KOPT-K1 (cell line): Measurements from ENCODE around the gene CHCHD6.

Source experiments
- H3K27ac ChIP-seq: fragments of 200-600 bp; sonication (generic); 2 replicates; pipeline ENCODE4 v1.5.1; 2016; ENCODE audit warnings: antibody characterized with exemption, mild to moderate bottlenecking, low read depth, low read length; ENCODE audit not compliant: poor library complexity, severe bottlenecking
- H3K36me3 ChIP-seq: fragments of 200-600 bp; sonication (generic); 2 replicates; pipeline ENCODE4 v1.5.1; 2017; ENCODE audit warnings: antibody characterized with exemption, mild to moderate bottlenecking, low read length, moderate library complexity; ENCODE audit not compliant: insufficient read depth
- H3K9me3 ChIP-seq: fragments of 200-600 bp; sonication (generic); 2 replicates; pipeline ENCODE4 v1.5.1; 2017; ENCODE audit warnings: antibody characterized with exemption, low read length, mild to moderate bottlenecking; ENCODE audit not compliant: insufficient read depth, poor library complexity, severe bottlenecking

CHCHD6 gene

DNA sequence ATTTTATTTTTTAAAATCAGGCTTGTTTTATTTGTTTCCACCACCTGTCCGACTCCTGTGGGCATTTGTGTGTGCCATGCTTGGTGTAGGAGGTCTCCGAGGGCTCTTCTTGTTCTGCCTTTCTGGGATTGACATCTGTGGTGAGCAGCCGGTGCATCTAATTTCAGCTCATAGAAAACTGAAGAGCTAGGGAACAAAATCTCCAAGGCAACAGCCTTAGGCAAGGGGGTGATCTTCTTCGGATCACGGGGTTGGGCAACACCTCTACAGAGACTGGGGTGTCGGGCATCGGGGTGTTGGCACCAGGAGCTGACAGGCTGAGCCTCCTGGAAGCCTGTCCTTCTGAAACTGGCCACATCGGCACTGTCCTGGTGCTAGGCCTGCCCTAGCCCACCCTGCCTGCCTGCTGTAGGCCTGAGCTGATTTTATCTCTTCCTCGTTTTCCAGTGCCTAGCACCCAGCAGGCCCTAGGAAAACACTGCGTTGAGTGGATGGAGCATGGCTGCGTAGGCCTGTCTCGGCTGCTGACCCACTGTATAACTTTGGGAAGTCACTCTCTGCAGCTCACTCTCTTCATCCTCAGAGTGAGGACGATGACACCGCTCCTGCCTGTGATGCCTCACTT, 10.3 kb downstream of the CHCHD6 start:
- Histone ChIP-seq H3K9me3 (no peaks in the 10 kb centered on the region), H3K27ac (no peak overlapping the region), H3K36me3 (no peaks in the 10 kb centered on the region)

DNA sequence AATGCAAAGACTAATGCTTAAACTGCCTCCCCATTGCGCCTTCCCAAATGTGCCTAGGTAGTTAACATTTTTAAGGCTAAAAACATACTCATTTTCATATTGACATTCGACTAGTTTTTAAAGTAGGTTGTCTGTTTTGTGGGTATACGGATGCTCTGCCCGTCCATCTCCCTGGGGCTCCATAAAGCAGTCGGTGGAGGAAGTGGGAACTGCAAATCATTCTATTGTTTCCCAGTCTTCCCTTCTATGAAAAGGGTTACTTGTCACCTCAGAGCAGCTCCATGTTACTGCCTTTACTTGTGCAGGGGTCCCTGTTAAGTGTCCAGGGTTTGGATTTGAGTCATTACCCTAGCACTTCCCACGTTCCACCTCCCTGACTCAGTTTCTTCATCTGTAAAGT, 10.9 kb downstream of the CHCHD6 start:
- Histone ChIP-seq H3K36me3 (no peaks in the 10 kb centered on the region), H3K27ac (no peak overlapping the region), H3K9me3 (no peaks in the 10 kb centered on the region)

DNA sequence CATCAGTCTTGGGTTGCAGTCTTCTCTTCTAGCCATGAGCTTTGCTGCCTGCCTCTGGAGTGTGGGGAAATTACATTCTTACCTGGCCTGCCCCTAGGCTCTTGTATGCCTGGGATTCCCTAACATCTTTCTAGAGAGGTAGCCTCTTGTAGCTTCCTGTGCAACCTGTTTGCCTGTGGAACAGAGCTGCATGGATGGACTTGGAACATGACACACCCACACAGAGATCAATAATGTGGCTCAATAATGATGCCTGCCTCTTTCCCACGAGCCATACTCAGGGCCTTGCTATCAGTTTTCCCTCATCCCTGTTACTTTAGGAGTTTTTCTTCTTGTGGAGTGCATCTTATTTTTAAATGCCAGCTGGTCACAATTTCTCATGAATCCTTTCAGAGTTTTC, 11.4 kb downstream of the CHCHD6 start:
- H3K36me3 ChIP-seq, result no peaks in the 10 kb centered on the region
- H3K9me3 ChIP-seq, result no peaks in the 10 kb centered on the region
- no peak overlapping the region for H3K27ac ChIP-seq

DNA sequence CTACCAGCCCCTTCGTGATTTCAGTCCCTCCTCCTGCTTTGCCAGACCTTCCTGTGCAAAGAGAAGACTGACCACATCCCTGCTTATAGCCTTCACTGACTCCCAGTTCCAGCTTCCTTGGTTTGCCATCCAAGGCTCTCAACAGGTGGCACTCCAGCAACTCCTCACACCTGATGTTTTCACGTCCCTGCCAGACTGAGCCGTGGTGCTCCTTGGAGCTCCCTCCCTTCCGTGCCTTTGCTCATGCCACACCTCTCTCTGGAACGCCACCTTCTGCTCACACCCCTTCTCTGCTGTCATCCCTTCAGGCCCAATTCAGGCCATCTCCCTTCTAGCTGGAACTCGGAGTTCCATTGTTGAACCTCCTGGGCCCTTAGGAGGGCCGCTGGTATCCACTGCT, 12.0 kb downstream of the CHCHD6 start:
- no peaks in the 10 kb centered on the region for H3K9me3 ChIP-seq
- no peaks in the 10 kb centered on the region for H3K36me3 ChIP-seq

DNA sequence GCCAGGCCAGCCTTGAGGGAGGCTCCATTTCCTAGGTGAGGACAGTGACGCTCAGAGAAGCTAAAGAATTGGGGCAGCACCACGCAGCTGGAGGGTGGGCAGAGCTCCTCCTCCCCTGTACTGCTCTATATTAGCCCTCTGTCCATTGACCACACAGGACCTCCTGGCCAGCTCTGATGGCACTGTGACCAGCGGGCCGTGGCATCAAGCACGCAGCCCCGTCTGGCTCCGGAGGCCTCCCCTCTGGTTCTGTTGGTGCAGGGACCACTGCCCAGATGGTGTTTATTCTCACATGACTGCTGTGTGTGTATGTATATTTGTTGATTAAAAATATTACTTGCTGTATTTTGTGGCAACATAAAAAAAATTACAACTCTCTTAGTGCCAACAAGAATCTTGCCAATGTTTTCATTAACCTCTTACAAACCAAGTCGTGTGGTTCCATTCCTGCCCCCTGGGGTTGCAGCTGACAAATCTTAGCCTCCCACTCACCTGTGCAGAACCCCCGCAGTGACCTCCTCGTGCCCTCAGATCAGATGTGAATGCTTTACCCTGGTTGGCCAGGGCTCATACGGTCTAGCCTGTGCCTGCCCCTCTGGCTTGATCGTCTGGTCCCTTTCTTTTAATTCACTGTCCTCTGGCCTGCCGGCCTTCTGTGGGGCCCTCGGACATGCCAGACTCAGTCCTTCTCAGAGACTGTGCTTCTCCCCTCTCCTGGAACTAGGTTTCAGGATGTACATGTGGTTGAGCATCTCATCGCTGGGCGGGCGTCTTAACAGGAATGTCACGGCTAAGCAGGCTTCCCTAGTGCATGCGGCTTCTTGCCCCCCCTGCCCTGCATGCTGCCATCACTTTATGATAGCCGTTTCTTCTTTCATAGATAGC, 14.8 kb downstream of the CHCHD6 start:
- Histone ChIP-seq H3K9me3 (peaks cover under 1% of the 10 kb centered on the region), H3K36me3 (no peaks in the 10 kb centered on the region), H3K27ac (no peak overlapping the region)

More for the DNA sequence above, 12.0 kb downstream of the CHCHD6 start:
- no peak overlapping the region for H3K27ac ChIP-seq

DNA sequence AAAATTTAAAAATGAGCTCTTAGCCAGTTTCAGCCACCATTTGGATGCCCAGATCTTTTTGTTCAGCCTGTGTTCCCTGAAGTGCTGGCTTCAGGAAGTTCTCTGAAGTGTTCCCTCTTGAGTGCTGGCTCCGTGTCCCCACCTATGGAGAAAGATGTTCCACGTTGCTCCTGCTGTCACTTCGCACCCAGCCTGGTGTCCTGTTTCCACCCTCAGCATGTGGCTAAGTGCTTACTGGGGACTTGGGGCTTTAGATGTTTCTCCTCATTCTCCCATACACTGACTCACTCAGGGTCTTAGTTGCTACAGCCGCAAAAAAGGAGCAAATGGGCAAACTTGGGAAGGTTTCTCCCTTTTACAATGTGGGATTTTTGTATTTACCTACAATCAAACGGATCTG, 16.6 kb downstream of the CHCHD6 start:
- no peaks in the 10 kb centered on the region for H3K36me3 ChIP-seq
- H3K27ac ChIP-seq, result no peak overlapping the region
- peaks cover 10% of the 10 kb centered on the region for H3K9me3 ChIP-seq

DNA sequence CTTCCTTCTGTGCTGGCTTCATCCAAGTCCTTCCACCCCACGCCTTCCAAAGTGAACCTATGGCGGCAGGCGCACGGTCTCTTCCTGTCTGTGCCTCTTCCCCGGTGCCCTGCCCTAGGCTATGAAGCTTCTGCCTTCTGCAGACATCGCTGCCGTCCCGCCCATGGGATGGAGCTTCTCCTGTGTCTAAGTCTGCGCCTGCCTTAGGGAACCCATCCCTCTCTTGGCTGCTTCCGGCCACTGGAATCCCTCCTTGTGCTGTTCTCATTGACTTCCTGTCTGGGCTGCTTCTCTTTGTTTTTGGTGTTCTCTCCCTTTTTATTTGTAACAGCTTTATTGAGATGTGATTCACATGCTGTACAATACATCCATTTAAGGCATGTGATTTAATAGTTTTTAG, 17.2 kb downstream of the CHCHD6 start:
- H3K9me3 ChIP-seq, result peaks cover 11% of the 10 kb centered on the region
- no peak overlapping the region for H3K27ac ChIP-seq
- no peaks in the 10 kb centered on the region for H3K36me3 ChIP-seq

DNA sequence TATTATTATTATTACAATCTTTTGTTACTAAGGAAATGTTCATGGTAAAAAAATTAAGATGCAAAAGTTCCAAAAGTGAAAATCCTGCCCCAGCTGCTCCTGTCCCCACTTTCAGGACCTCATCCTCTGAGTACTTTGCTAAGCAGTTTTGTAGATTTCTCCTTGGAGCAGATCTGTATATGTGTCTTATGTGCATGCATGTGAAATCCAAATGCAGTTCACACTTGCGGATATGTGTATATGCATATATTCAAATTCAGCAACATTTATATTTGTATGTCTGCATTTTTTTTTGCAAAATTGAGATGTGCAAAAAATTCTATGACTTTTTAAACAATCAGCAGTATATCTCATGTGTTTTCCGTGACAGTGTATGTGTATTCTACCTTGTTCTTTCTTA, 19.2 kb downstream of the CHCHD6 start:
- no peak overlapping the region for H3K27ac ChIP-seq
- peaks cover 9% of the 10 kb centered on the region; the same call in 1 of the 2 replicates for H3K36me3 ChIP-seq
- H3K9me3 ChIP-seq, result peaks cover 11% of the 10 kb centered on the region

DNA sequence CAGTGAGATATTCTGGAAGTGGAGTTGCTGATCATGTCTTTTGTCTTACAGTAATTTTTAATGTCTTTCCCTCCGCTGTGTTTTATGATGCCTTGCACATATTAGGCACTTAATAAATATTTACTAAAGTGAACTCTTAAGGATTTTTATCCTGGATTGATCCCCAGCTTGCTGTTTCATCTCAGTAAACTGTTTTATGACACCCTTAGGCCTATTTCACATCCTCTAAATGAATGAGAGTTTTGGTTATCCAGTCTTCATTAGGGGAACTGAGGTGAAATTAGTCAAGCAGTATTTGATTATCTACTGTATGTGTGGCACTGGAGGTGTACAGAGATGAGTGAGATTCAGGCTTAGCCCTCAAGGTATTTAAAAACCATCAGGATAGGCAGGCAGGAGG, 19.8 kb downstream of the CHCHD6 start:
- H3K27ac ChIP-seq, result no peak overlapping the region
- H3K9me3 ChIP-seq, result peaks cover 11% of the 10 kb centered on the region
- peaks cover 12% of the 10 kb centered on the region; the same call in 1 of the 2 replicates for H3K36me3 ChIP-seq

DNA sequence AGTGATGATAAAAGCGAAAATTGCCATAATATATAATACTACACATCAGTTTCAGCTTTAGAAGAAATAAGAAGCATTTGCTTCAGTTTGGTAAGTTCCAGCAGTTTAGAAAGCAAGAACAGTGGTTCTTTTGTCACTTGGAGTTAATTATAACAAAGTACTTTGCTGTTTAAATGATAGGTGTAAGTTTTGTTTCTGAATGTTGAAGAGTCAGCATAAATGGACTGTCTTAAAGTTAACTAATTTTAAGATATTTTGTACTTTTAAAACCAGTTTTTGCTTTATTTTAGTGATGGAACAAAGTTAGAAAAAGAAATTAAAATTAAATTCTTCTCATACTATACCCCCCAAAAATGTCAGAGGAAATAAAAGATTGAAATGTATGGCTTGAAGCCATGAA, 24.6 kb downstream of the CHCHD6 start:
- H3K27ac ChIP-seq, result no peak overlapping the region
- peaks cover 27% of the 10 kb centered on the region; the same call in 1 of the 2 replicates for H3K36me3 ChIP-seq
- H3K9me3 ChIP-seq, result peaks cover 11% of the 10 kb centered on the region

DNA sequence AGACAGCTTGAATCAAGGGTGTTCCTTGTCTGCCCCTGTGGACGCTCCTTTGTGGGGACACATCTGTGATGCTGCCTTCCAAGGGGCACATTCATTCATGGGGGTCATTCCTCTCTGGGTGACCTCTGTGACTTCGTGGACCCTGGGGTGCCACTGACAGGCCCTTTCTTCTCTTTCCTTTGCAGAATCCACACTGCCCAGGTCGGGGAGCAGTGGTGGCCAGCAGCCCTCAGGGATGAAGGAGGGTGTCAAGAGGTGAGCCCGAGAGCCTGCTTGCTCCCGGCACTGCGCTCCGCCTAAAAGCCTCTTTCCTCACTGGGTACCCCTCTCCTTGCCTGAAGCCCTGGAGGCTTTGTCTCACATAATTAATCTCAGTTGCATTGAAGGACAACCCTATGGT, 26.3 kb downstream of the CHCHD6 start:
- Histone ChIP-seq H3K36me3 (peaks cover 44% of the 10 kb centered on the region; the same call in 1 of the 2 replicates), H3K27ac (no peak overlapping the region), H3K9me3 (peaks cover 3% of the 10 kb centered on the region)

DNA sequence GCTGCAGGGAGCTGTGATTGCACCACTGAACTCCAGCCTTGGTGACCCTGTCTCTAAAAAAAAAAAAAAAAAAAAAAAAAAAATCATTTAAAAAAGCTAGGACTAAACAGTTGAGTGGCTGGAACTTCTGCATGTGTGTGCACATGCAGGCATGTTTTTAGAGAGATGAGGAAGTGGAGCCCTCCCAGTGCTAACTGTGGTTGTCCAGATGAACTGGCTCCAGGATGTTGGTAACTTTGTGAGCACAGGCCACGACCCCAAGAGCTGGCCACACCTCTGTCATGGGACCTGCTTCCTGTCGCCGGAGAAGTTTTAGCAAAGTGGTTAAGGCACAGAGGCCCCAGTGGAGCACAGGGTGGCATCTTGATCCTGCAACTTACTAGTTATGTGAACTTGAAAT, 27.0 kb downstream of the CHCHD6 start:
- Histone ChIP-seq H3K36me3 (peaks cover 50% of the 10 kb centered on the region; the same call in 1 of the 2 replicates), H3K27ac (no peak overlapping the region)

DNA sequence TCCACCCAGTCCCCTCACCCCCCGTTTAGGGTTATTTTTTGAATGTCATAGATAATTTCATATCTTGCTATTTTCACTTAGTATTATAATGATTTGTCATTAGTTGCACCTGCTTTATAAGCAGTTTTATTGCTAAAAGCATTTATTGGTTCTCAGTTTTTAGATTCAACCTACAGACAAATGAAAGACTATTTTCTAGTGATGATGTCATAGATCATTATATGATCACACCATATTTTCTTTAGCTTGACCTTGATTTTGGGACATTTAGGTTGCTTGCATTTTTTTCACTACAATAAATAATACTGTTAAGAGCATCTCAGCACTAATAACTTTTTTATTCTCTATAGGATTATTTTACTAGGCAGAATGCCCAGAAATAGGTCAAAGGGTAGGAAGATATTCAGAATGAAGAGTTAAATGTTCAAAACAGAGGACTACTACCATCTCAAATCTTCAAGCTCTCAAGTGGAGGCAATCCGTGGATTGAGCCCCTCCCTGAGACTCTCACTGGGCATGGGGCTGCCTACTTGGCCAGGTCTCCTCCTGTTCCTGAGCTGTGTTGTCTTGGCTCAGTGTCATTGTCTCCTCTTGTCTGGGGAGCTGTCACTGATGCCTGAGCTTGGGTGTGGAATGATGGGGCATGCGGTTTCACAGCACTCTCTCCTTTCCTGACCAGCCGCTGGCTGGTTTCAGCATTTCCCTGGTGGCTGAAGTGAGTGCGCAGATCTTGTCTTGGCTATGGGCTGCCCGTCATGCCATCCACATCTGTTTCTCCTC, 28.4 kb downstream of the CHCHD6 start:
- H3K9me3 ChIP-seq, result no peaks in the 10 kb centered on the region
- peaks cover 52% of the 10 kb centered on the region; the same call in 1 of the 2 replicates for H3K36me3 ChIP-seq
- no peak overlapping the region for H3K27ac ChIP-seq

More for the DNA sequence above, 27.0 kb downstream of the CHCHD6 start:
- H3K9me3 ChIP-seq, result no peaks in the 10 kb centered on the region

DNA sequence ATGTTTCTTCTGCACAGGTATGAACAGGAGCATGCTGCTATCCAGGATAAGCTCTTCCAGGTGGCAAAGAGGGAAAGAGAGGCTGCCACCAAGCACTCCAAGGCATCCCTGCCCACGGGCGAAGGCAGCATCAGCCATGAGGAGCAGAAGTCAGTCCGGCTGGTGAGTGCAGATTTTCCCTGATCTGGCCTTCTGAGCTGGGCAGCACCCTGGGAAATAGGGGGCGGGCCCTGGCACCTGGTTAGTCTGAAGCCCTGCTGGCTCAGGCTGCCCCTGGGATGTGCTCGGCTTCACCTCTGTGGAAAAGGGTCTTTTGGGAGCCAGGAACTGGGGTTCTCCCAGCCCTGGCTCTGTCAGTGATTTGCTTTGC, 29.0 kb downstream of the CHCHD6 start:
- Histone ChIP-seq H3K36me3 (peaks cover 49% of the 10 kb centered on the region; the same call in 1 of the 2 replicates), H3K9me3 (no peaks in the 10 kb centered on the region), H3K27ac (no peak overlapping the region)

DNA sequence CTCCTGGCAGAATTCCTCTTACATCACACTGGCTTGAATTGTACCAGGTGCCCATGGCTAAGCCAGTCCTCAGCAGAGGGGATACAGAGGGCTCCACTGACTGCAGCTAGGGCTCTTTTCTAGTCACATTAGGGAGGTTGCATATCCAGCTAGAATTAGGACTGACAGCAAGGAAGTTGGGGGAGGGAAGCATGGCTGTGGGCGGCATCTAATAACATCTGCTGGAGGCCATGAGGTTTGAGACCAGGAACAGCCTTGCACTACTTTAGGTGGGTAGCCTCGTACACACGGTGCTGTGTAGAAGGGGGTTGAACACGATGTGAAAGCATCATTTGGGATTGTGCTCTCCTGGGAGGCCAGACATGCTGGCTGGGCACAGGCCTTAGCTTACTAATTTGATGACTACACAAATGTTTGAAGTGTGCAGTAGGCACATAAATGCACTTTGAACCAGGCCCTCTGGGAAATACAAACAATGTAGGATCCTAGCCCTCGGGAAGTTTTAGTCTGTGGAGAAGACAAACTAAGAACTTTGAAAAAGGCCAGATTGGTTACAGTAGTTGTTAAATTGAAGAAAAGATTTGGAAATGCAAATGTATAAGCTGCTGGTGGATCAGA, 30.2 kb downstream of the CHCHD6 start:
- H3K27ac ChIP-seq, result no peak overlapping the region
- peaks cover 44% of the 10 kb centered on the region; the same call in 1 of the 2 replicates for H3K36me3 ChIP-seq
- H3K9me3 ChIP-seq, result peaks cover 4% of the 10 kb centered on the region
